HG02759 (cell line): ENCODE measurements around the gene ITGB5.

ENCODE experiments used
- ATAC-seq: cut with Tn5 transposase; IDR thresholded peaks from one replicate; pipeline ENCODE4 v1.9.1; 2021; ENCODE audit warnings: mild to moderate bottlenecking, moderate library complexity; ENCODE audit not compliant: unreplicated experiment

The ITGB5 gene

DNA sequence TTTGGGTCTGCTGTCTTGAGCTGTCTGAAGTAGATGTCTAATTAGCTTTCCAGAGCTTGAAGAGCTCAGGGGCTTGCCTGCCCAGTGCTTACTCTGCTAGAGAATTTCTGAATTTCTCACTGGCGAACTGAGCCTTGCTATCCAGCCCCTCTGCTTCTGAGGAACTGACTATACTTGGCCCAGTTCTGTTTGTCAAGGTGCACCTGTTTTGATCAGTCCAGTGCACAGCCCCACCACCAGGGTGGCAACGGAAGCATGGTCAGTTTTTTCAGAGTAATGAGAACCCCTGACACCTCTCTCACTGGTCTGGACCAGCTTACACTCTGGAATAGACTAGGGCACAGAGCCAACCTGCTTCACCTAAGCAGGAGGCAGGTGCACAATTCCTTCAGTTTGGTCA is 25.2 kb downstream of the ITGB5 start:
- ATAC-seq = no peak

- no peak for ATAC-seq
Measured at GRCh38 chr3:124861041-124861440, 26.1 kb downstream of the ITGB5 start.

GRCh38 chr3:124860599-124860998 is 26.6 kb downstream of the ITGB5 start:
- no peak for ATAC-seq

DNA sequence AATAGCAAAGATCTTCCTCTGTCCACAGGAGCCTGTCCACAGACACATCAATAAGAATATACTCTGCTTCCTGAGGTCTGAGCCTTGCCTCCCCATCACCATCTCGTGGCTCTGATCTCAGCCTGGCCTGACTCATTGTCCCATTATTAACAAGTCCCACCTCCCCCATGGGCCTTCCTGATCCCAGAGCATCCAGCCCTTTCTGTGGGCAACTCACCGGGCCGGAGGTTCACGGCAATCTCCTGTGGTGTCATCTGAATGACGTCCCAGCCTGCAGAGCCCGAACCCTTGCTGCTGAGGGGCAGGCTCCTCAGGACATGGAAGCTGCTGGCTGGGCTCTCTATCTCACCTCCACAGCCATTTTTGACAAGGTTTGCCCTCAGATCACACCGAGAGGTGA is 28.1 kb downstream of the ITGB5 start:
- no peak for ATAC-seq

DNA sequence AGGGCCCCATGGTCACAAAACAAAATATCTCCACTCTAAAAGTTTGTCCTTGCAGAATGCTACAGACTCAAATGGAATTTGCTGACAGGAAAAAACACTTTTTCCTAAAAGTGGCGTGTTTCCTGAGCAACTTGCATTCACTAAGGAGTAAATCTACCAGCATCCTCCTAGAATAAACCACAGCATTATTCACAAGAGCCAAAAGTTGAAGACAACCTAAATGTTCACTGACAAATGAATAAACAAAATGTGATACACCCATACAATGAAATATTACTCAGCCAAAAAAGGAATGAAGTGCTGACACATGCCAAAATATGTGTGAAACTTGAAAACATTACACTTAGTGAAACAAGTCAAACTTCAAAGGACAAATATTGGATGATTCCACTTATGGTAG is 28.9 kb downstream of the ITGB5 start:
- no peak for ATAC-seq

- no peak for ATAC-seq
Measured at GRCh38 chr3:124856677-124857076, 30.5 kb downstream of the ITGB5 start.

GRCh38 chr3:124854009-124854408 is 33.2 kb downstream of the ITGB5 start:
- no peak for ATAC-seq

DNA sequence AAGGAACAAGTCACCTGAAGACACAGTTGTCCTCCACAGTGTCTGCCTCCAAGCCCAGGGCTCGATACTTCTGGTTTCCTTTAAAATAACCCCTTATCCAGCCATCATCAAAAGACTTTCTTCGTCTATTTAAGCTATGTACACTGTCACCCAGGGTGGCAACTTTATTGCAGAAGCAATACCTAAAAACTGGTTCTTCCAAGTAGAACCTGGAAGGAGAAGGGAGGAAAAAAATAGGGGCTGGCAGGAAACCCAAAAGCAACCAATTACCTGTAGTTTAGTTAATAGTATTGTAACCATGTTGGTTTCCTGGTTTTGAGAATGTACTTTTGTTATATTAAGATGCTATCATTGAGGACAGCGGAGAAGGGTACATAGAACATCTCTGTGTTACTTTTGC is 33.7 kb downstream of the ITGB5 start:
- no peak for ATAC-seq

DNA sequence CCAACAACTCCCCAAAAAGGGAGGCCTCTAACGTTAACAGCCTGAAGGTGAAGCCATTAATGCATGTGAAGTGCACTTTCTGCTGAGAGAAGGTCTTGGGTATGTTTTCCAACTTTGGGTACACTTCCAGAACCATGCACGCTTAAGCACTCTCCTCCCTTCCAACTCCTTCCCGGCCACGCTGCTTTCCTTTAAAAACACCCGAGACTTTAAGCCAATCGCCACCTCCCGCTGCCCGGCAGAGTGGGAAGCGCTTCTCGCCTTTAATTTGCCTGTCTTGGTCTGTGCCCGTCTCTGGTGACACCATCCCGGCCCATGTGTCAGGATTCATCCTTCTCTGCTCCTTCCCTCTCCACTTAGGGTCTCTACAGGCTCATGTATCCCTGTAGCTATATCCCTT is 35.3 kb downstream of the ITGB5 start:
- ATAC-seq = no peak

- no peak for ATAC-seq
Measured at GRCh38 chr3:124851136-124851535, 36.0 kb downstream of the ITGB5 start.

DNA sequence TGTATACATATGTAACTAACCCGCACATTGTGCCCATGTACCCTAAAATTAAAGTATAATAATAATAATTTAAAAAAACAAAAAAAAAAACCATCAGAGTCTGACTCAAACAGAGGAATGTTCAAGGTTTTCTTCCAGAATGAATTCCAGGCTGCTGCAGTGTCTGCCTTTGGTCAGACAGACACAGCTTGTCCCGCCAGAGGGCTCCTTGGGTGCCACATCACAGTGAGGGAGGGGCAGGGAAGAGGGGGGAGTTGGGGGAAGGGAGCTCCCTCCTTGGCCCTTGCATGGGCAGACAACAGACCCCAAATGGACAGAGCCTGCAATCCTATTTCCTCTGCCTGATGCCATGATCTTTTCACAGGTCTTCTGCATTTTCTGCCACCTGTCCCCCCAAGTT is 36.5 kb downstream of the ITGB5 start:
- ATAC-seq = no peak

GRCh38 chr3:124850212-124850611 is 37.0 kb downstream of the ITGB5 start:
- no peak for ATAC-seq

DNA sequence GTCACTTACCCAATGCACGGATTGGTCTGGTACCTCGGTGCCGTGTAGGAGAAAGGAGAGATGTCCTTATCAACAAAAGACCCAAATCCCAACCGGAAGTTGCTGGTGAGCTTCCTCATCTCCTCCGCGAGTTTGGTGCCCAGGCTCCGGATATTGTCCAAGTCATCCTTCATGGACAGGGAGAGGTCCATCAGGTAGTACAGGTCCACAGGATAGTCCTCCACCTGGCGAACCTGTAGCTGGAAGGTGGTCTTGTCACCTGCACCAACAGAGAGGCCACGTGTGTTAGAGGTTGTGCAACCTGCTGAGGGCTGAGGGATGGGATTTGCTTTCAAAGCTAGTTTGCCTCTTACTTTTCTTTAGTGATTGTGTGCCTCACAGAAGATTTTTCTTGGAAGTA is 38.9 kb downstream of the ITGB5 start:
- ATAC-seq = no peak

DNA sequence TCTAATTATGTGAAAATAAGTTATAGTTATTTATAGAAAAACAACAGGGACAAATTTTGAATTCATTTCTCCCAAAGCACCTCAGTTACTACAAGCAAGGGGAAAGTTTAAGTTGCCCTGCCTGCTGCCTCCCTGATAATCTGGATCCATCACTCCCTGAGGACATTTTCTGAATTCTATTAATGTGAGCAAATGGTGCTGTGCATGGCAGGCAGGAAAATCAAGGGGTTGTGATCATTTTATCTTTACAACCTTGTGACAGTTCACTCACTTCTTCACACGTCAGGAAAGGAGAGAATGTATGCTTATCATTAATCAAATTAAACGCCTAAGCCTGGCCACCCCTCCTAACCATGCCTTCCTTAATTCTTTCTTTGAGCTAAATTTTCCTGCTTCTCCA is 39.3 kb downstream of the ITGB5 start:
- no peak for ATAC-seq

DNA sequence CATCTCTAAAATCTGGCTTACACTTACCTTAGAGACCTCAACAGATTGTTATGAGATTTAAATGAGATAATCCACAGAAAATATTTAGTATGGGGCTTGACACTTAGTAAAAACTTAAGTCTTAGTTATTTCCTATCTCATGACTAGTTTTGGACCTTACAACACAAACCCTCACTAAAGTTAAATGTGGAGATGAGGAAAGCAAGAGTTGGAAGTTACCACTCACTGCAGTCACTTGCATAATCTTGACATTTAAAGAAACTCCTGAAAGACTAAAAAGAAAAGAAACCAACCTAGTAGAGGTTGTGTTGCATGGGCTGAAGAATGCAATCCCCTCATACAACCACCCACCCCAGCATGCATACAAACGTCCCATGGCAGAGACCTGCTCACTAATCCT is 40.1 kb downstream of the ITGB5 start:
- no peak for ATAC-seq

GRCh38 chr3:124846189-124846588 is 41.0 kb downstream of the ITGB5 start:
- ATAC-seq = no peak

- ATAC-seq = no peak
Measured at GRCh38 chr3:124845406-124845805, 41.8 kb downstream of the ITGB5 start.

- no peak for ATAC-seq
Measured at GRCh38 chr3:124843506-124844177, 43.5 kb downstream of the ITGB5 start.

- ATAC-seq = no peak
Measured at GRCh38 chr3:124843047-124843446, 44.1 kb downstream of the ITGB5 start.

DNA sequence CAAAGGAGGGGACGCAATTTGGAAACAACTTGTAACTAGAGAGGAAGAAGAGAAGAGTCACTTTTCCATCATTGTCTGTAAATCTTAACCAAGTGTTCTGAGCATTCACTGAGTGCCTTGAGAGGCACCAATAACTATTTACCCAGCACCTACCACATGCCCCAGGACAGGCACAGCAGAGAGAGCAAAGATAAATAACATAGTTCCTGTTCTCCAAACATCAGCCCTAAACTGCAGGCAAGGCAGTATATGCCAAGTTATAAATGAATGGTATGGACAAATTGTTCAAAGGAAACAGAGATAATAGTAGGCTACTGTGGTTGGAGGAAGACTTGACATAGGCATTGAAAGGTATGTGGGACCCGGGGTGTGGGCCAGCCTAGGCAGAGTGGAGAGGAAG is 45.6 kb downstream of the ITGB5 start:
- no peak for ATAC-seq

DNA sequence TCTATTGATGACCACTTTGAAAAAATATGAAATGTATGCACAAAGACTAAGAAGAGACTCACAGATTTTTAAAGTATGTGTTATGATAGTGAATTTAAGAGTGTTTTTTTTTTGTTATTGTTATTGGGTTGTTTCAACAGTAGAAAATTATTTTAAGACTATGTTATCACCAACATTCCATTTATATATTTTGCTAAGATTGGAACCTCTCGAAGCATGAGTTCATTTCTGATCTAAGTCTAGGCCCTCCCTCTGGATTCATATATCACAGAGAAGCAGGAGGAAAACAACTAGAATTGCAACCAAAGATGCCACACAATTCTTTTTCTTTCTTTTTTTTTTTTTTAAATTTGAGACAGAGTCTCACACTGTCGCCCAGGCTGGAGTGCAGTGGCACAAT is 46.8 kb downstream of the ITGB5 start:
- ATAC-seq = no peak

DNA sequence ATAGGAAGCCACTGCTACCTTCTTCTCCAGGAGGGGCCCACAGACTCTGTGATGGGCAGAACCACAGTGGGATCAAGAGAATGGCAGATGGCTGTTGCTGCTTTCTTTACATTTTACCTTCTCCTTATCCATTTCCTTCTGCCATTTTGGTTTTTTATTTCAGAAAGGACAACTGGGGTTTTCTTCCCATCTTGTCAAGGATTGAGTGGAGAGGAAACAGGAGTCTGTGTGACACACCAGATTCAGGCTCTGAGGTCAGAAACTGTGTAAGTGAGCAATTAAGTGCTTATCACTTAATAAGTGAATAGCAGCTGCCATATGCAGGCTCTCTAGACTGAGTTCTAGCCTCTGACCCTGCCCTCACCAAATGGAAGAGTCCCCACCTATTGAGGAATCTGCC is 47.3 kb downstream of the ITGB5 start:
- no peak for ATAC-seq

GRCh38 chr3:124838963-124839362 is 48.2 kb downstream of the ITGB5 start:
- ATAC-seq = no peak
